Measurements from ENCODE around the gene CA12.

CA12 gene

DNA sequence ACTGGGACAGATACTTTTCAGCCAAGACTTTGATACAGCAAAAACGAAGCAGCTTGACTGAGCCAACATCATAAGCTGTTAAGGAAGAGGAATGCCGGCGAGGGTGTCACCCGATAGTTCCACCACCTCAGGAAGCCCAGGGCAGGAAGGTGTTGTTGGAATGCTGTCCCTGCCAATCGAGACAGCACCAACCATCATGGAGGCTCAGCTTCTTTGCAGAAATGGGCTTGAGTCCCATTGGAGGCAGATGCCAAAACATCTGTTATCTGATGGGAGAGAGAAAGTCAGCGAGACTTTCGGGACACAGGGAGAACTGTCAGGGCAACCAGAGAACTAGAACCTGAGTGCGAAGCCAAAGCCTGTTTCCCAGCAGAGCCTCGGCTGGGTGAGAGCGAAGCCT lies 50.7 kb downstream of the CA12 start:
- TF ChIP-seq ZNF565 (CRISPR knock-in tag; conservative IDR thresholded peaks at IDR 0.05; ENCODE audit: low read depth) (no peak), ZNF8 (CRISPR knock-in tag; IDR thresholded peaks at IDR 0.05) (no peak), ESRRG (CRISPR knock-in tag; IDR thresholded peaks at IDR 0.05) (no peak), ISL1 (CRISPR knock-in tag; IDR thresholded peaks at IDR 0.05) (no peak), OSR1 (CRISPR knock-in tag; IDR thresholded peaks at IDR 0.05) (no peak), BACH2 (CRISPR knock-in tag; IDR thresholded peaks at IDR 0.05; ENCODE audit: borderline replicate concordance) (no peak), SNAI2 (CRISPR knock-in tag; IDR thresholded peaks at IDR 0.05) (no peak), ZFP3 (CRISPR knock-in tag; IDR thresholded peaks at IDR 0.05) (no peak), TOX (CRISPR knock-in tag; IDR thresholded peaks at IDR 0.05; ENCODE audit: borderline replicate concordance) (no peak), RARB (CRISPR knock-in tag; IDR thresholded peaks at IDR 0.05) (no peak), ZC3H10 (CRISPR knock-in tag; IDR thresholded peaks at IDR 0.05) (no peak), ZFP30 (CRISPR knock-in tag; IDR thresholded peaks at IDR 0.05) (no peak)
- TF ChIP-seq, protein P1, sequence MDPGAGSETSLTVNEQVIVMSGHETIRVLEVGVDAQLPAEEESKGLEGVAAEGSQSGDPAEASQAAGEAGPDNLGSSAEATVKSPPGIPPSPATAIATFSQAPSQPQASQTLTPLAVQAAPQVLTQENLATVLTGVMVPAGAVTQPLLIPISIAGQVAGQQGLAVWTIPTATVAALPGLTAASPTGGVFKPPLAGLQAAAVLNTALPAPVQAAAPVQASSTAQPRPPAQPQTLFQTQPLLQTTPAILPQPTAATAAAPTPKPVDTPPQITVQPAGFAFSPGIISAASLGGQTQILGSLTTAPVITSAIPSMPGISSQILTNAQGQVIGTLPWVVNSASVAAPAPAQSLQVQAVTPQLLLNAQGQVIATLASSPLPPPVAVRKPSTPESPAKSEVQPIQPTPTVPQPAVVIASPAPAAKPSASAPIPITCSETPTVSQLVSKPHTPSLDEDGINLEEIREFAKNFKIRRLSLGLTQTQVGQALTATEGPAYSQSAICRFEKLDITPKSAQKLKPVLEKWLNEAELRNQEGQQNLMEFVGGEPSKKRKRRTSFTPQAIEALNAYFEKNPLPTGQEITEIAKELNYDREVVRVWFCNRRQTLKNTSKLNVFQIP (CRISPR knock-in tag; IDR thresholded peaks at IDR 0.05; ENCODE audit: borderline replicate concordance, low read depth): no peak
- TF ChIP-seq, protein P2, sequence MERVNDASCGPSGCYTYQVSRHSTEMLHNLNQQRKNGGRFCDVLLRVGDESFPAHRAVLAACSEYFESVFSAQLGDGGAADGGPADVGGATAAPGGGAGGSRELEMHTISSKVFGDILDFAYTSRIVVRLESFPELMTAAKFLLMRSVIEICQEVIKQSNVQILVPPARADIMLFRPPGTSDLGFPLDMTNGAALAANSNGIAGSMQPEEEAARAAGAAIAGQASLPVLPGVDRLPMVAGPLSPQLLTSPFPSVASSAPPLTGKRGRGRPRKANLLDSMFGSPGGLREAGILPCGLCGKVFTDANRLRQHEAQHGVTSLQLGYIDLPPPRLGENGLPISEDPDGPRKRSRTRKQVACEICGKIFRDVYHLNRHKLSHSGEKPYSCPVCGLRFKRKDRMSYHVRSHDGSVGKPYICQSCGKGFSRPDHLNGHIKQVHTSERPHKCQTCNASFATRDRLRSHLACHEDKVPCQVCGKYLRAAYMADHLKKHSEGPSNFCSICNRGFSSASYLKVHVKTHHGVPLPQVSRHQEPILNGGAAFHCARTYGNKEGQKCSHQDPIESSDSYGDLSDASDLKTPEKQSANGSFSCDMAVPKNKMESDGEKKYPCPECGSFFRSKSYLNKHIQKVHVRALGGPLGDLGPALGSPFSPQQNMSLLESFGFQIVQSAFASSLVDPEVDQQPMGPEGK (CRISPR knock-in tag; IDR thresholded peaks at IDR 0.05; ENCODE audit: borderline replicate concordance): no peak
- TF ChIP-seq, protein P3, sequence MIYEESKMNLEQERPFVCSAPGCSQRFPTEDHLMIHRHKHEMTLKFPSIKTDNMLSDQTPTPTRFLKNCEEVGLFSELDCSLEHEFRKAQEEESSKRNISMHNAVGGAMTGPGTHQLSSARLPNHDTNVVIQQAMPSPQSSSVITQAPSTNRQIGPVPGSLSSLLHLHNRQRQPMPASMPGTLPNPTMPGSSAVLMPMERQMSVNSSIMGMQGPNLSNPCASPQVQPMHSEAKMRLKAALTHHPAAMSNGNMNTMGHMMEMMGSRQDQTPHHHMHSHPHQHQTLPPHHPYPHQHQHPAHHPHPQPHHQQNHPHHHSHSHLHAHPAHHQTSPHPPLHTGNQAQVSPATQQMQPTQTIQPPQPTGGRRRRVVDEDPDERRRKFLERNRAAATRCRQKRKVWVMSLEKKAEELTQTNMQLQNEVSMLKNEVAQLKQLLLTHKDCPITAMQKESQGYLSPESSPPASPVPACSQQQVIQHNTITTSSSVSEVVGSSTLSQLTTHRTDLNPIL (CRISPR knock-in tag; IDR thresholded peaks at IDR 0.05; ENCODE audit: low read depth): no peak
- TF ChIP-seq, protein P4, sequence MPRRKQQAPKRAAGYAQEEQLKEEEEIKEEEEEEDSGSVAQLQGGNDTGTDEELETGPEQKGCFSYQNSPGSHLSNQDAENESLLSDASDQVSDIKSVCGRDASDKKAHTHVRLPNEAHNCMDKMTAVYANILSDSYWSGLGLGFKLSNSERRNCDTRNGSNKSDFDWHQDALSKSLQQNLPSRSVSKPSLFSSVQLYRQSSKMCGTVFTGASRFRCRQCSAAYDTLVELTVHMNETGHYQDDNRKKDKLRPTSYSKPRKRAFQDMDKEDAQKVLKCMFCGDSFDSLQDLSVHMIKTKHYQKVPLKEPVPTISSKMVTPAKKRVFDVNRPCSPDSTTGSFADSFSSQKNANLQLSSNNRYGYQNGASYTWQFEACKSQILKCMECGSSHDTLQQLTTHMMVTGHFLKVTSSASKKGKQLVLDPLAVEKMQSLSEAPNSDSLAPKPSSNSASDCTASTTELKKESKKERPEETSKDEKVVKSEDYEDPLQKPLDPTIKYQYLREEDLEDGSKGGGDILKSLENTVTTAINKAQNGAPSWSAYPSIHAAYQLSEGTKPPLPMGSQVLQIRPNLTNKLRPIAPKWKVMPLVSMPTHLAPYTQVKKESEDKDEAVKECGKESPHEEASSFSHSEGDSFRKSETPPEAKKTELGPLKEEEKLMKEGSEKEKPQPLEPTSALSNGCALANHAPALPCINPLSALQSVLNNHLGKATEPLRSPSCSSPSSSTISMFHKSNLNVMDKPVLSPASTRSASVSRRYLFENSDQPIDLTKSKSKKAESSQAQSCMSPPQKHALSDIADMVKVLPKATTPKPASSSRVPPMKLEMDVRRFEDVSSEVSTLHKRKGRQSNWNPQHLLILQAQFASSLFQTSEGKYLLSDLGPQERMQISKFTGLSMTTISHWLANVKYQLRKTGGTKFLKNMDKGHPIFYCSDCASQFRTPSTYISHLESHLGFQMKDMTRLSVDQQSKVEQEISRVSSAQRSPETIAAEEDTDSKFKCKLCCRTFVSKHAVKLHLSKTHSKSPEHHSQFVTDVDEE (CRISPR knock-in tag; IDR thresholded peaks at IDR 0.05): no peak
- TF ChIP-seq, protein P5, sequence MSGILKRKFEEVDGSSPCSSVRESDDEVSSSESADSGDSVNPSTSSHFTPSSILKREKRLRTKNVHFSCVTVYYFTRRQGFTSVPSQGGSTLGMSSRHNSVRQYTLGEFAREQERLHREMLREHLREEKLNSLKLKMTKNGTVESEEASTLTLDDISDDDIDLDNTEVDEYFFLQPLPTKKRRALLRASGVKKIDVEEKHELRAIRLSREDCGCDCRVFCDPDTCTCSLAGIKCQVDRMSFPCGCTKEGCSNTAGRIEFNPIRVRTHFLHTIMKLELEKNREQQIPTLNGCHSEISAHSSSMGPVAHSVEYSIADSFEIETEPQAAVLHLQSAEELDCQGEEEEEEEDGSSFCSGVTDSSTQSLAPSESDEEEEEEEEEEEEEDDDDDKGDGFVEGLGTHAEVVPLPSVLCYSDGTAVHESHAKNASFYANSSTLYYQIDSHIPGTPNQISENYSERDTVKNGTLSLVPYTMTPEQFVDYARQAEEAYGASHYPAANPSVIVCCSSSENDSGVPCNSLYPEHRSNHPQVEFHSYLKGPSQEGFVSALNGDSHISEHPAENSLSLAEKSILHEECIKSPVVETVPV (CRISPR knock-in tag; IDR thresholded peaks at IDR 0.05): no peak
- ATAC-seq: no peak

DNA sequence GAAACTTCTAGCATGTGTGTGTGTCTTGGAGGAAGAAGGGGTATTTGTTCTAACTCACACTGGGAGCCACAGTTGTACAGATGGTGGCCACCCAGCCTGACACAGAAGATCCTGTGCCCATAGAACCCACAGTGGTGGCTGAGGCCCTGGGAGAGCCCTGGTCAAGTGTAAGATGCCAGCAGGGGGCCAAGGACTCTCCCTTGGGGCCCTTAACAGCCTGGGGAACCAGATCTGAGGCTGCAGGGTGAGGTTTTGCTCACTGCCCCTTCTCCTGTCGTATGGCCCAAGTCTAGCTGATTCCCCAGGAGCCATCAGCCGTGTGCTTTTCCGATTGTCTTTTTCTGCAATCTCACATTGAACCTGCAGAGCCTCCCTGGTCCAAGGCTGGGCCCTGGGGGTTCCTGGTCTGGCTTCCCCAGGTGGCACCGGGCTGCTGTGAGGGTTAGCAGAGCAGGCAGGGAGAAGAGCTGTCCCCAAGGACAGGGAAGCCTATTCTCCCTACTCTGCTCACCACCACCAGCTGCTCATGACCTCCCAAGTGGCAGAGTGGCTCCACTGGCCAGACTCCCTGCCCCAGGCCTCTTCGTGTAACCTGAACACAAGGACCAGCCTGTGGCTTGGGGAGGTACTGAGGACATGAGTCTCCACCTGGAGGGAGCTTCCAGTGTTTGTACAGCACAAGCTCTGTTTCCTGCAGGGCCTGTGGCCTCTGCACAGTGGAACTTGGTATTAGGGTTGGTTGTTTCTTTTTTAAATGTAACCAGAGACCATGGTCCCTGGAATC lies 51.9 kb downstream of the CA12 start:
- no peak for ATAC-seq
- TF ChIP-seq, protein P1 (CRISPR knock-in tag; IDR thresholded peaks at IDR 0.05; ENCODE audit: borderline replicate concordance, low read depth): no peak
- TF ChIP-seq ARNTL (CRISPR knock-in tag; IDR thresholded peaks at IDR 0.05; ENCODE audit: borderline replicate concordance, low read depth) (no peak), CSDC2 (CRISPR knock-in tag; IDR thresholded peaks at IDR 0.05) (no peak), OSR1 (CRISPR knock-in tag; IDR thresholded peaks at IDR 0.05) (no peak), TCF4 (CRISPR knock-in tag; IDR thresholded peaks at IDR 0.05; ENCODE audit: borderline replicate concordance) (no peak), TOX (CRISPR knock-in tag; IDR thresholded peaks at IDR 0.05; ENCODE audit: borderline replicate concordance) (no peak), ZFP3 (CRISPR knock-in tag; IDR thresholded peaks at IDR 0.05) (no peak), ISL1 (CRISPR knock-in tag; IDR thresholded peaks at IDR 0.05) (no peak), PPARA (CRISPR knock-in tag; IDR thresholded peaks at IDR 0.05; ENCODE audit: borderline replicate concordance) (no peak), ZFP30 (CRISPR knock-in tag; IDR thresholded peaks at IDR 0.05) (no peak), ZNF8 (CRISPR knock-in tag; IDR thresholded peaks at IDR 0.05) (no peak), GLIS3 (CRISPR knock-in tag; IDR thresholded peaks at IDR 0.05) (no peak), BACH2 (CRISPR knock-in tag; IDR thresholded peaks at IDR 0.05; ENCODE audit: borderline replicate concordance) (no peak), SNAI2 (CRISPR knock-in tag; IDR thresholded peaks at IDR 0.05) (no peak), ZNF565 (CRISPR knock-in tag; conservative IDR thresholded peaks at IDR 0.05; ENCODE audit: low read depth) (no peak)
- TF ChIP-seq, protein P5 (CRISPR knock-in tag; IDR thresholded peaks at IDR 0.05): no peak
- TF ChIP-seq, protein P3 (CRISPR knock-in tag; IDR thresholded peaks at IDR 0.05; ENCODE audit: low read depth): no peak
